HepG2 (cell line): ENCODE data around the gene VPS11. TPM values are rescaled to one million over a fixed set of nuclear protein-coding genes. Genes with fewer than 3 reads are reported as not detected.

Source experiments
- KAT7 ChIP-seq: IDR thresholded peaks from 2 replicates; pipeline ENCODE4 v1.6.1; 2018; ENCODE audit warnings: borderline replicate concordance, missing compliant biosample characterization
- MZF1 ChIP-seq: sonication (generic); formaldehyde crosslinking; IDR thresholded peaks from 2 replicates; pipeline ENCODE4 v1.8.1; 2023; ENCODE audit warnings: mild to moderate bottlenecking, missing genetic modification reagents, borderline replicate concordance
- NCOR1 ChIP-seq: fragments of 200-600 bp; sonication (generic); IDR thresholded peaks from 2 replicates; pipeline ENCODE4 v1.7.0; 2017; ENCODE audit warnings: antibody characterized with exemption, low read length, borderline replicate concordance
- RAD51 ChIP-seq: fragments of 450-650 bp; IDR thresholded peaks from 2 replicates; pipeline ENCODE4 v1.6.1; 2016; ENCODE audit warnings: borderline replicate concordance
- RFXANK ChIP-seq: IDR thresholded peaks from 2 replicates; pipeline ENCODE4 v1.6.1; 2016
- YEATS2 ChIP-seq: sonication (generic); formaldehyde crosslinking; IDR thresholded peaks from 2 replicates; pipeline ENCODE4 v1.4.0; 2020; ENCODE audit warnings: missing genetic modification reagents, borderline replicate concordance
- ZNF143 ChIP-seq: sonication (generic); formaldehyde crosslinking; IDR thresholded peaks from 2 replicates; pipeline ENCODE4 v1.4.0; 2020; ENCODE audit warnings: missing genetic modification reagents
- ZNF235 ChIP-seq: sonication (generic); formaldehyde crosslinking; IDR thresholded peaks from 2 replicates; pipeline ENCODE4 v1.8.1; 2023; ENCODE audit warnings: mild to moderate bottlenecking, missing genetic modification reagents, borderline replicate concordance
- ZNF510 ChIP-seq: sonication (generic); formaldehyde crosslinking; IDR thresholded peaks from 2 replicates; pipeline ENCODE4 v1.4.0; 2020; ENCODE audit warnings: low read depth, mild to moderate bottlenecking, missing genetic modification reagents
- polyA plus RNA-seq, 8 experiments: library from polyadenylated mRNA; depleted of rRNA in 3 of 8; stranded (reverse) in 7 of 8; unstranded in 1 of 8; fragments of >200 nt; fragmentation: Illumina TruSeq in 4 of 8; extraction: Trizol in 4 of 8; gene quantifications; 2 replicates each; pipeline versions ENCODE4 v1.2.1 to v1.2.3, GENCODE V29; 2011 to 2016; ENCODE audit warnings: low read depth in 4 of 8, missing spikeins in 1 of 8, mixed read lengths in 1 of 8; ENCODE audit not compliant: insufficient read depth in 1 of 8
- total RNA-seq, 5 experiments: library from RNA; depleted of rRNA; stranded (reverse); fragments of >200 nt; fragmentation: Illumina TruSeq; extraction: Trizol; gene quantifications; 2 replicates each; pipeline ENCODE4 v1.2.3, GENCODE V29; 2016; ENCODE audit warnings: low read depth in 1 of 5
- TF ChIP-seq, protein P1 (sequence below), 2 experiments: fragments of 450-650 bp in 1 of 2; sonication (generic) in 1 of 2; formaldehyde crosslinking in 1 of 2; IDR thresholded peaks; 2 replicates each; pipeline versions ENCODE4 v1.6.1 to v1.8.0; 2016 to 2022; ENCODE audit warnings: antibody characterized with exemption in 1 of 2, mild to moderate bottlenecking in 1 of 2, missing genetic modification reagents in 1 of 2
- TF ChIP-seq, protein P2 (sequence below): sonication (generic); formaldehyde crosslinking; IDR thresholded peaks from 2 replicates; pipeline ENCODE4 v1.4.0; 2020; ENCODE audit warnings: missing genetic modification reagents
- TF ChIP-seq, protein P3 (sequence below): sonication (generic); formaldehyde crosslinking; IDR thresholded peaks from 2 replicates; pipeline ENCODE4 v1.5.1; 2020; ENCODE audit warnings: missing genetic modification reagents, mild to moderate bottlenecking, borderline replicate concordance
- TF ChIP-seq, protein P4 (sequence below): sonication (generic); formaldehyde crosslinking; IDR thresholded peaks from 2 replicates; pipeline ENCODE4 v1.4.0; 2020; ENCODE audit warnings: mild to moderate bottlenecking, low read depth, missing genetic modification reagents

Gene VPS11
- total and polyA plus RNA-seq, 2 of the 13 experiments (the other 11 are each of a cell fraction or from before 2014, with no cell fraction given), result 13.7 to 21.6 TPM

DNA sequence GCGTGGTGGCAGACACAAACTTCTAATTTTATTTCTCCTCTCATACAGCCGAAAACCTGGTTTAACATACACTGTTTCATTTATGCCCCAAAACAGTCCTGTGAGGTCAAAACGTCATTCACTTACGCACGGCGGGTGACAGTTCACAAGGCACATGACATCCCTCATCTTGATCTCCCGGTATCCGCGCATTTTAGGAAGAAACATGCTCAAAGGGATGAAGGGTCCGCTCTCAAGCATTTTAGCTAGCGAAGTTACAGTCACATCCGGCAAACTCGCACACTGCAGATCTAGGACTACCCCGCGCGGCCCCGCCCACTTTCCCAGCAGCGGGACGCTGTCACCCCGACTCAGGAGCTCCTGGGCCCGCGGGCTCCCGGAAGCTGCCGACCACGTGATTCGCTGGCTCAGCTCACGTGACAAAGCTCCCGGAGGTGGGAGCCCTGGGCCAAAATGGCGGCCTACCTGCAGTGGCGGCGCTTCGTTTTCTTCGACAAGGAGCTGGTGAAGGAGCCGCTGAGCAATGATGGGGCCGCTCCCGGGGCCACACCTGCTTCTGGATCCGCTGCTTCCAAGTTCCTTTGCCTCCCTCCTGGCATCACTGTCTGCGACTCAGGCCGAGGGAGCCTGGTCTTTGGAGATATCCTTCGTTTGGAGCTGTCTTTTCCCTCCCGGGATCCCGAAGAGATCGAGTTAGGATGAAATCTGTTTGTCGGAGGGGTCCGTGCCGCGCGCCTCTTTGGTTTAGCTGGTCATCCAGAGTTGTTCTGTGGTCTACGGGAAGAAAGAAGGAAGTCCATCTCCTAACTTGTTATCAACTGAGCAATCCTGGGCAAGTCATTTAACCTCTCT, at the start of gene VPS11 (continued):
- TF ChIP-seq, protein P1, sequence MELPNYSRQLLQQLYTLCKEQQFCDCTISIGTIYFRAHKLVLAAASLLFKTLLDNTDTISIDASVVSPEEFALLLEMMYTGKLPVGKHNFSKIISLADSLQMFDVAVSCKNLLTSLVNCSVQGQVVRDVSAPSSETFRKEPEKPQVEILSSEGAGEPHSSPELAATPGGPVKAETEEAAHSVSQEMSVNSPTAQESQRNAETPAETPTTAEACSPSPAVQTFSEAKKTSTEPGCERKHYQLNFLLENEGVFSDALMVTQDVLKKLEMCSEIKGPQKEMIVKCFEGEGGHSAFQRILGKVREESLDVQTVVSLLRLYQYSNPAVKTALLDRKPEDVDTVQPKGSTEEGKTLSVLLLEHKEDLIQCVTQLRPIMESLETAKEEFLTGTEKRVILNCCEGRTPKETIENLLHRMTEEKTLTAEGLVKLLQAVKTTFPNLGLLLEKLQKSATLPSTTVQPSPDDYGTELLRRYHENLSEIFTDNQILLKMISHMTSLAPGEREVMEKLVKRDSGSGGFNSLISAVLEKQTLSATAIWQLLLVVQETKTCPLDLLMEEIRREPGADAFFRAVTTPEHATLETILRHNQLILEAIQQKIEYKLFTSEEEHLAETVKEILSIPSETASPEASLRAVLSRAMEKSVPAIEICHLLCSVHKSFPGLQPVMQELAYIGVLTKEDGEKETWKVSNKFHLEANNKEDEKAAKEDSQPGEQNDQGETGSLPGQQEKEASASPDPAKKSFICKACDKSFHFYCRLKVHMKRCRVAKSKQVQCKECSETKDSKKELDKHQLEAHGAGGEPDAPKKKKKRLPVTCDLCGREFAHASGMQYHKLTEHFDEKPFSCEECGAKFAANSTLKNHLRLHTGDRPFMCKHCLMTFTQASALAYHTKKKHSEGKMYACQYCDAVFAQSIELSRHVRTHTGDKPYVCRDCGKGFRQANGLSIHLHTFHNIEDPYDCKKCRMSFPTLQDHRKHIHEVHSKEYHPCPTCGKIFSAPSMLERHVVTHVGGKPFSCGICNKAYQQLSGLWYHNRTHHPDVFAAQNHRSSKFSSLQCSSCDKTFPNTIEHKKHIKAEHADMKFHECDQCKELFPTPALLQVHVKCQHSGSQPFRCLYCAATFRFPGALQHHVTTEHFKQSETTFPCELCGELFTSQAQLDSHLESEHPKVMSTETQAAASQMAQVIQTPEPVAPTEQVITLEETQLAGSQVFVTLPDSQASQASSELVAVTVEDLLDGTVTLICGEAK (IDR thresholded peaks at IDR 0.05), result no peak
- TF ChIP-seq, protein P1 (CRISPR knock-in tag; IDR thresholded peaks at IDR 0.05), result peak; percentile 33
- TF ChIP-seq, protein P2, sequence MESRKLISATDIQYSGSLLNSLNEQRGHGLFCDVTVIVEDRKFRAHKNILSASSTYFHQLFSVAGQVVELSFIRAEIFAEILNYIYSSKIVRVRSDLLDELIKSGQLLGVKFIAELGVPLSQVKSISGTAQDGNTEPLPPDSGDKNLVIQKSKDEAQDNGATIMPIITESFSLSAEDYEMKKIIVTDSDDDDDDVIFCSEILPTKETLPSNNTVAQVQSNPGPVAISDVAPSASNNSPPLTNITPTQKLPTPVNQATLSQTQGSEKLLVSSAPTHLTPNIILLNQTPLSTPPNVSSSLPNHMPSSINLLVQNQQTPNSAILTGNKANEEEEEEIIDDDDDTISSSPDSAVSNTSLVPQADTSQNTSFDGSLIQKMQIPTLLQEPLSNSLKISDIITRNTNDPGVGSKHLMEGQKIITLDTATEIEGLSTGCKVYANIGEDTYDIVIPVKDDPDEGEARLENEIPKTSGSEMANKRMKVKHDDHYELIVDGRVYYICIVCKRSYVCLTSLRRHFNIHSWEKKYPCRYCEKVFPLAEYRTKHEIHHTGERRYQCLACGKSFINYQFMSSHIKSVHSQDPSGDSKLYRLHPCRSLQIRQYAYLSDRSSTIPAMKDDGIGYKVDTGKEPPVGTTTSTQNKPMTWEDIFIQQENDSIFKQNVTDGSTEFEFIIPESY (CRISPR knock-in tag), result no peak
- TF ChIP-seq RFXANK (CRISPR knock-in tag) (no peak), MZF1 (CRISPR knock-in tag) (no peak), YEATS2 (CRISPR knock-in tag) (peak; percentile 93), KAT7 (0 out of 2 replicates have a peak, but pooled peaks have one; percentile 57), ZNF235 (no peak; the same call in 1 of the 2 replicates), ZNF510 (no peak), NCOR1 (no peak), RAD51 (peak; percentile 98), ZNF143 (CRISPR knock-in tag) (peak; percentile 81)
- TF ChIP-seq, protein P3, sequence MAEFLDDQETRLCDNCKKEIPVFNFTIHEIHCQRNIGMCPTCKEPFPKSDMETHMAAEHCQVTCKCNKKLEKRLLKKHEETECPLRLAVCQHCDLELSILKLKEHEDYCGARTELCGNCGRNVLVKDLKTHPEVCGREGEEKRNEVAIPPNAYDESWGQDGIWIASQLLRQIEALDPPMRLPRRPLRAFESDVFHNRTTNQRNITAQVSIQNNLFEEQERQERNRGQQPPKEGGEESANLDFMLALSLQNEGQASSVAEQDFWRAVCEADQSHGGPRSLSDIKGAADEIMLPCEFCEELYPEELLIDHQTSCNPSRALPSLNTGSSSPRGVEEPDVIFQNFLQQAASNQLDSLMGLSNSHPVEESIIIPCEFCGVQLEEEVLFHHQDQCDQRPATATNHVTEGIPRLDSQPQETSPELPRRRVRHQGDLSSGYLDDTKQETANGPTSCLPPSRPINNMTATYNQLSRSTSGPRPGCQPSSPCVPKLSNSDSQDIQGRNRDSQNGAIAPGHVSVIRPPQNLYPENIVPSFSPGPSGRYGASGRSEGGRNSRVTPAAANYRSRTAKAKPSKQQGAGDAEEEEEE (CRISPR knock-in tag), result no peak
- TF ChIP-seq, protein P4, sequence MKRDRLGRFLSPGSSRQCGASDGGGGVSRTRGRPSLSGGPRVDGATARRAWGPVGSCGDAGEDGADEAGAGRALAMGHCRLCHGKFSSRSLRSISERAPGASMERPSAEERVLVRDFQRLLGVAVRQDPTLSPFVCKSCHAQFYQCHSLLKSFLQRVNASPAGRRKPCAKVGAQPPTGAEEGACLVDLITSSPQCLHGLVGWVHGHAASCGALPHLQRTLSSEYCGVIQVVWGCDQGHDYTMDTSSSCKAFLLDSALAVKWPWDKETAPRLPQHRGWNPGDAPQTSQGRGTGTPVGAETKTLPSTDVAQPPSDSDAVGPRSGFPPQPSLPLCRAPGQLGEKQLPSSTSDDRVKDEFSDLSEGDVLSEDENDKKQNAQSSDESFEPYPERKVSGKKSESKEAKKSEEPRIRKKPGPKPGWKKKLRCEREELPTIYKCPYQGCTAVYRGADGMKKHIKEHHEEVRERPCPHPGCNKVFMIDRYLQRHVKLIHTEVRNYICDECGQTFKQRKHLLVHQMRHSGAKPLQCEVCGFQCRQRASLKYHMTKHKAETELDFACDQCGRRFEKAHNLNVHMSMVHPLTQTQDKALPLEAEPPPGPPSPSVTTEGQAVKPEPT (CRISPR knock-in tag), result 0 out of 2 replicates have a peak, but pooled peaks have one; percentile 34
